SK-N-SH treated with all-trans-retinoic acid at 6 μM for 48 hours (cell line): ENCODE measurements around the gene ERBIN.

Source experiments
- ATAC-seq: fragments of 200-7000 bp; cut with Tn5 transposase; 3 replicates; pipeline ENCODE4 v1.9.1; 2020; ENCODE audit warnings: mild to moderate bottlenecking, moderate library complexity
- ARNTL ChIP-seq: fragments of 450-650 bp; formaldehyde crosslinking; IDR thresholded peaks from 2 replicates; pipeline ENCODE4 v1.5.0; 2020; ENCODE audit warnings: low read depth, mild to moderate bottlenecking, moderate library complexity, borderline replicate concordance
- BACH2 ChIP-seq: fragments of 250-450 bp; sonication (Bioruptor Pico); IDR thresholded peaks from 2 replicates; pipeline ENCODE4 v1.9.0; 2021; ENCODE audit warnings: mild to moderate bottlenecking, borderline replicate concordance
- CREB5 ChIP-seq: fragments of 250-450 bp; sonication (Bioruptor Pico); IDR thresholded peaks from 2 replicates; pipeline ENCODE4 v1.5.1; 2020; ENCODE audit warnings: low read depth, mild to moderate bottlenecking, moderate library complexity
- CSRNP3 ChIP-seq: fragments of 250-450 bp; sonication (Bioruptor Pico); IDR thresholded peaks from 2 replicates; pipeline ENCODE4 v1.5.1; 2021; ENCODE audit warnings: mild to moderate bottlenecking, moderate library complexity
- GLIS3 ChIP-seq: fragments of 250-450 bp; sonication (Bioruptor Pico); IDR thresholded peaks from 2 replicates; pipeline ENCODE4 v1.5.0; 2020; ENCODE audit warnings: mild to moderate bottlenecking, moderate library complexity
- OSR1 ChIP-seq: fragments of 250-450 bp; sonication (Bioruptor Pico); IDR thresholded peaks from 2 replicates; pipeline ENCODE4 v1.8.0; 2022; ENCODE audit warnings: moderate library complexity, mild to moderate bottlenecking, inconsistent platforms
- POU6F1 ChIP-seq: fragments of 250-450 bp; sonication (Bioruptor Pico); IDR thresholded peaks from 2 replicates; pipeline ENCODE4 v1.8.0; 2021; ENCODE audit warnings: low read depth, mild to moderate bottlenecking, moderate library complexity, borderline replicate concordance
- PPARA ChIP-seq: fragments of 250-450 bp; sonication (Bioruptor Pico); IDR thresholded peaks from 2 replicates; pipeline ENCODE4 v1.5.0; 2020; ENCODE audit warnings: mild to moderate bottlenecking, borderline replicate concordance
- RARB ChIP-seq: fragments of 250-450 bp; sonication (Bioruptor Pico); IDR thresholded peaks from 2 replicates; pipeline ENCODE4 v1.8.0; 2021; ENCODE audit warnings: mild to moderate bottlenecking, moderate library complexity
- SNAI2 ChIP-seq: fragments of 250-450 bp; sonication (Bioruptor Pico); IDR thresholded peaks from 2 replicates; pipeline ENCODE4 v1.5.0; 2020; ENCODE audit warnings: mild to moderate bottlenecking, moderate library complexity
- TCF4 ChIP-seq: fragments of 250-450 bp; sonication (Bioruptor Pico); IDR thresholded peaks from 2 replicates; pipeline ENCODE4 v1.8.0; 2021; ENCODE audit warnings: mild to moderate bottlenecking, moderate library complexity, borderline replicate concordance
- TOX ChIP-seq: fragments of 250-450 bp; sonication (Bioruptor Pico); IDR thresholded peaks from 2 replicates; pipeline ENCODE4 v1.8.0; 2021; ENCODE audit warnings: mild to moderate bottlenecking, moderate library complexity, borderline replicate concordance
- TSHZ2 ChIP-seq: fragments of 250-450 bp; sonication (Bioruptor Pico); IDR thresholded peaks from 2 replicates; pipeline ENCODE4 v1.5.0; 2020; ENCODE audit warnings: mild to moderate bottlenecking, moderate library complexity
- ZC3H10 ChIP-seq: fragments of 250-450 bp; sonication (Bioruptor Pico); IDR thresholded peaks from 2 replicates; pipeline ENCODE4 v1.5.1; 2021; ENCODE audit warnings: mild to moderate bottlenecking, moderate library complexity
- ZFP3 ChIP-seq: fragments of 250-450 bp; sonication (Bioruptor Pico); IDR thresholded peaks from 2 replicates; pipeline ENCODE4 v1.5.0; 2020; ENCODE audit warnings: mild to moderate bottlenecking, moderate library complexity
- ZFP30 ChIP-seq: fragments of 450-650 bp; formaldehyde crosslinking; IDR thresholded peaks from 2 replicates; pipeline ENCODE4 v1.5.0; 2022; ENCODE audit warnings: mild to moderate bottlenecking, moderate library complexity
- ZNF70 ChIP-seq: fragments of 450-650 bp; formaldehyde crosslinking; IDR thresholded peaks from 2 replicates; pipeline ENCODE4 v1.5.0; 2020; ENCODE audit warnings: mild to moderate bottlenecking, moderate library complexity
- ZNF8 ChIP-seq: fragments of 450-650 bp; formaldehyde crosslinking; IDR thresholded peaks from 2 replicates; pipeline ENCODE4 v1.5.0; 2020; ENCODE audit warnings: mild to moderate bottlenecking, moderate library complexity

Gene ERBIN

GRCh38 chr5:65943771-65944170 lies 17.4 kb downstream of the ERBIN start:
- no peak for ATAC-seq
- TF ChIP-seq BACH2 (CRISPR knock-in tag) (no peak), ZNF8 (no peak), CSRNP3 (CRISPR knock-in tag) (no peak)

- ATAC-seq = no peak
- TF ChIP-seq SNAI2 (no peak), POU6F1 (no peak), ZNF70 (CRISPR knock-in tag) (no peak), GLIS3 (CRISPR knock-in tag) (no peak), RARB (CRISPR knock-in tag) (no peak), ARNTL (CRISPR knock-in tag) (no peak), BACH2 (CRISPR knock-in tag) (no peak), TOX (CRISPR knock-in tag) (no peak), ZC3H10 (CRISPR knock-in tag) (no peak)
- TF ChIP-seq, all 23 proteins: peak for 0
These were observed 19.9 kb downstream of the ERBIN start for GRCh38 chr5:65946198-65946745.

- no peak for ATAC-seq
These were observed 21.9 kb downstream of the ERBIN start for GRCh38 chr5:65948115-65948747.

More at GRCh38 chr5:65948115-65948747, 21.9 kb downstream of the ERBIN start:
- TF ChIP-seq PPARA (CRISPR knock-in tag) (no peak), ZFP3 (CRISPR knock-in tag) (no peak), TOX (CRISPR knock-in tag) (no peak), BACH2 (CRISPR knock-in tag) (no peak), ZC3H10 (CRISPR knock-in tag) (no peak), SNAI2 (no peak), OSR1 (CRISPR knock-in tag) (no peak), RARB (CRISPR knock-in tag) (no peak), GLIS3 (CRISPR knock-in tag) (no peak), TCF4 (CRISPR knock-in tag) (no peak), TSHZ2 (CRISPR knock-in tag) (no peak), CREB5 (CRISPR knock-in tag) (no peak), ZFP30 (CRISPR knock-in tag) (no peak)
